HEK293 (cell line): Measurements from ENCODE around the gene NKAIN4.

Experiments
- CTCF ChIA-PET: fragments of 350-600 bp; formaldehyde crosslinking; extraction: SDS; loops from one replicate; lab custom pipeline; 2021; ENCODE audit warnings: antibody characterized with exemption; lab: Yijun Ruan, JAX
- POLR2A ChIA-PET: fragments of 300-600 bp; formaldehyde crosslinking; extraction: SDS; loops from one replicate; lab custom pipeline; 2020; ENCODE audit warnings: antibody characterized with exemption, inconsistent platforms; lab: Yijun Ruan, JAX
- H3K27ac ChIP-seq: fragments of 200-500 bp; sonication (Bioruptor generic); 2 replicates; pipeline ENCODE4 v1.5.1; 2014; ENCODE audit warnings: low read depth, low read length, control low read depth, inconsistent platforms; ENCODE audit errors: extremely low read depth
- H3K36me3 ChIP-seq, 2 experiments: fragments of 200-500 bp in 1 of 2; sonication (Bioruptor generic) in 1 of 2; 1 replicate in 1 of 2; 2 replicates in 1 of 2; pipeline ENCODE4 v1.5.1; 2014 to 2017; ENCODE audit warnings: inconsistent platforms in 2 of 2, low read length in 2 of 2; ENCODE audit not compliant: control insufficient read depth in 2 of 2, insufficient read depth in 1 of 2
- H3K4me1 ChIP-seq: fragments of 200-500 bp; sonication (Bioruptor generic); 2 replicates; pipeline ENCODE4 v1.5.1; 2014; ENCODE audit warnings: mild to moderate bottlenecking, low read length, inconsistent platforms; ENCODE audit not compliant: control insufficient read depth, insufficient read depth
- H3K4me3 ChIP-seq: 2 replicates; pipeline ENCODE4 v1.5.1; 2011; ENCODE audit warnings: low read depth, mild to moderate bottlenecking, control low read depth, low read length, moderate library complexity
- H3K9me3 ChIP-seq: fragments of 200-500 bp; sonication (Bioruptor generic); 2 replicates; pipeline ENCODE4 v1.5.1; 2014; ENCODE audit warnings: low read depth, low read length, inconsistent platforms; ENCODE audit not compliant: control insufficient read depth, insufficient read depth
- EGR2 ChIP-seq: fragments of 450-650 bp; formaldehyde crosslinking; IDR thresholded peaks from 2 replicates; pipeline ENCODE4 v1.5.1; 2016; ENCODE audit warnings: low read depth, missing biosample characterization, missing genetic modification characterization
- GLIS1 ChIP-seq: fragments of 450-650 bp; formaldehyde crosslinking; IDR thresholded peaks from 2 replicates; pipeline ENCODE4 v1.5.1; 2016; ENCODE audit warnings: missing biosample characterization, missing genetic modification characterization
- KLF16 ChIP-seq: fragments of 450-650 bp; formaldehyde crosslinking; IDR thresholded peaks from 2 replicates; pipeline ENCODE4 v1.5.1; 2017; ENCODE audit warnings: missing biosample characterization, missing genetic modification characterization
- SP2 ChIP-seq: fragments of 450-650 bp; formaldehyde crosslinking; IDR thresholded peaks from 2 replicates; pipeline ENCODE4 v1.5.1; 2016; ENCODE audit warnings: missing biosample characterization, missing genetic modification characterization
- SP3 ChIP-seq: fragments of 450-650 bp; formaldehyde crosslinking; IDR thresholded peaks from 2 replicates; pipeline ENCODE4 v1.5.1; 2016; ENCODE audit warnings: missing biosample characterization, missing genetic modification characterization
- TCF7L2 ChIP-seq: IDR thresholded peaks from 2 replicates; pipeline ENCODE4 v1.6.1; 2011; ENCODE audit warnings: low read depth, mild to moderate bottlenecking, inconsistent platforms, low read length, moderate library complexity, borderline replicate concordance
- YY2 ChIP-seq: fragments of 450-650 bp; formaldehyde crosslinking; IDR thresholded peaks from 2 replicates; pipeline ENCODE4 v1.5.1; 2016; ENCODE audit warnings: missing biosample characterization, missing genetic modification characterization
- ZEB2 ChIP-seq: fragments of 450-650 bp; formaldehyde crosslinking; IDR thresholded peaks from 2 replicates; pipeline ENCODE4 v1.5.1; 2016; ENCODE audit warnings: missing biosample characterization, missing genetic modification characterization
- ZFHX2 ChIP-seq: fragments of 450-650 bp; formaldehyde crosslinking; conservative IDR thresholded peaks from 2 replicates; pipeline ENCODE4 v1.5.1; 2016; ENCODE audit warnings: missing biosample characterization, missing genetic modification characterization
- ZFP69B ChIP-seq: fragments of 450-650 bp; formaldehyde crosslinking; IDR thresholded peaks from 2 replicates; pipeline ENCODE4 v1.5.1; 2016; ENCODE audit warnings: missing biosample characterization, missing genetic modification characterization
- ZNF155 ChIP-seq: fragments of 450-650 bp; formaldehyde crosslinking; IDR thresholded peaks from 2 replicates; pipeline ENCODE4 v1.5.1; 2016; ENCODE audit warnings: missing biosample characterization, missing genetic modification characterization
- ZNF157 ChIP-seq: fragments of 450-650 bp; formaldehyde crosslinking; IDR thresholded peaks from 2 replicates; pipeline ENCODE4 v1.5.1; 2016; ENCODE audit warnings: missing biosample characterization, missing genetic modification characterization
- ZNF24 ChIP-seq: fragments of 450-650 bp; formaldehyde crosslinking; IDR thresholded peaks from 2 replicates; pipeline ENCODE4 v1.5.1; 2016; ENCODE audit warnings: missing biosample characterization, missing genetic modification characterization
- ZNF335 ChIP-seq: fragments of 450-650 bp; formaldehyde crosslinking; conservative IDR thresholded peaks from 2 replicates; pipeline ENCODE4 v1.5.1; 2016; ENCODE audit warnings: missing biosample characterization, missing genetic modification characterization
- ZNF366 ChIP-seq: fragments of 450-650 bp; formaldehyde crosslinking; conservative IDR thresholded peaks from 2 replicates; pipeline ENCODE4 v1.5.1; 2016; ENCODE audit warnings: missing biosample characterization, missing genetic modification characterization
- ZNF426 ChIP-seq: fragments of 450-650 bp; formaldehyde crosslinking; IDR thresholded peaks from 2 replicates; pipeline ENCODE4 v1.5.1; 2017; ENCODE audit warnings: missing biosample characterization, missing genetic modification characterization, mild to moderate bottlenecking, inconsistent platforms, moderate library complexity
- ZNF514 ChIP-seq: fragments of 450-650 bp; formaldehyde crosslinking; IDR thresholded peaks from 2 replicates; pipeline ENCODE4 v1.5.1; 2016; ENCODE audit warnings: missing biosample characterization, missing genetic modification characterization
- ZSCAN16 ChIP-seq: fragments of 450-650 bp; formaldehyde crosslinking; IDR thresholded peaks from 2 replicates; pipeline ENCODE4 v1.5.1; 2016; ENCODE audit warnings: missing biosample characterization, missing genetic modification characterization
- ZXDB ChIP-seq: fragments of 450-650 bp; formaldehyde crosslinking; IDR thresholded peaks from 2 replicates; pipeline ENCODE4 v1.5.1; 2016; ENCODE audit warnings: missing biosample characterization, missing genetic modification characterization
- TF ChIP-seq, protein P1 (sequence below): fragments of 450-650 bp; formaldehyde crosslinking; IDR thresholded peaks from 2 replicates; pipeline ENCODE4 v1.5.1; 2016; ENCODE audit warnings: missing biosample characterization, missing genetic modification characterization
- TF ChIP-seq, protein P2 (sequence below): fragments of 450-650 bp; formaldehyde crosslinking; IDR thresholded peaks from 2 replicates; pipeline ENCODE4 v1.5.1; 2017; ENCODE audit warnings: missing biosample characterization, missing genetic modification characterization
- TF ChIP-seq, protein P3 (sequence below): fragments of 450-650 bp; formaldehyde crosslinking; IDR thresholded peaks from 2 replicates; pipeline ENCODE4 v1.5.1; 2016; ENCODE audit warnings: missing biosample characterization, missing genetic modification characterization

The NKAIN4 gene

DNA sequence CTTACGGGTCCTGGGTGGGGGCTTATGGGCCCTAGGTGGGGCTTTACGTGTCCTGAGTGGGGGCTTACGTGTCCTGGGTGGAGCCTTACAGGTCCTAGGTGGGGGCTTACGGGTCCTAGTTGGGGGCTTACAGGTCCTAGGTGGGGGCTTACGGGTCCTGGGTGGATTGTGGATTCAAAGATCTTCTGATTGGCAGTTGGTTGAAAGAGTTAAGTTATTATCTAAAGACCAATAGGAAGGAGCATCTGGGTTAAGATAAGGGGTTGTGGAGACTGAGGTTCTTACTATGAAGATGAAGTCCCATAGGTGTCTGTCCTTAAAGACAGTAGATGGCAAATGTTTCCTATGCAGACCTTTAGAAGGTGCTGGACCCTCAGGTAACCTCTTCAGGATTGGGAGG lies 27.0 kb downstream of the NKAIN4 start:
- CTCF ChIA-PET = interaction anchor here (0.6 to 5.4 kb wide), 2 partner anchors 64 to 120 kb away, joined by 3 to 85 read pairs; partner anchors contain the start of gene COL20A1

DNA sequence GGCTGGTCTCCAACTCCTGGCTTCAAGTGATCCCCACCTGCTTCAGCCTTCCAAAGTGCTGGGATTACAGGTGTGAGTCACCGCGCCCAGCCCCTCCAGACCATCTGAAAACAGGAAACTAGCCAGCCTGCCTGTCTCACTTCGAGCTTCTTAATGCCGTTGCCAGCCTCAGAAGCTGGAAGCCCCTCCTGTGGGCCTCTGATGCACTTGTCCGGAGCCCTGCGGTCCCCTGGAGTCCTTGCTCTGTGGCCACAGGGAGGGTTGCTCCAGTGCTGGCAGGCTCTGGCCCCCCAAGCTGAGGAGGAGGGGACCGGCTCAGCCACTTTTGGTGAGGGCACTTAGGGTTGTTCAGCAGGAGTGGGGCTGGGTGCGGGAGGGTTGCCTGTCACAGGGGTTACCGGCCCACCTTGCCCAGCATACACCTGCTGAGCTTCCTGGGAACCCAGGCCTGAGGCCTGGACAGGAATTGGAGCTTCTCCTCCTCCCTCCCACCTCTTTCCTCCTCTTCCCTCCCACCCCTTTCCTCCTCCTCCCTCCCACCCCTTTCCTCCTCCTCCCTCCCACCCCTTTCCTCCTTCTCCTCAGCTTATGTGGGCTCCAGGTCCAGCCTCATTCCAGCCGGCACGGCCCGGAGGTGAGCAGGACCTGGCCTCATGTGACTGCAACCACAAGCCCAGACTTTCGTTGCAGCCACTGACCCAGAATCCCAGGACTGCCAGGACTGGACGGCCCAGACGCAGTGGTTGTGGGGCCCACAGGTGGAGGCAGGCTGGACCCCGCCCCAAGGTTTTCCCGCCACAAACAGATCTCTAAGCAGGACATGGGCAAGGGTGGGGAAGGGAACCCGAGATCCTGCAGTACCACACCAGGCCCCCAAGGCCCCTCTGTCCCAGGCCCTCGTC lies 28.0 kb downstream of the NKAIN4 start:
- H3K4me1 ChIP-seq = peaks cover 4% of the 10 kb centered on the region
- no peaks in the 10 kb centered on the region for H3K36me3 ChIP-seq
- CTCF ChIA-PET = interaction anchor here (0.6 to 5.4 kb wide), 8 partner anchors 8 to 299 kb away, joined by 3 to 85 read pairs (median 37); partner anchors contain the start of genes ARFGAP1, COL20A1 and YTHDF1
- no peaks in the 10 kb centered on the region for H3K9me3 ChIP-seq
- H3K4me3 ChIP-seq = no peak overlapping the region
- no peak overlapping the region for H3K27ac ChIP-seq
- TF ChIP-seq ZNF157 (tag by site-specific recombination) = no peak
- 0 out of 2 replicates have a peak, but pooled peaks have one; percentile 26 for TF ChIP-seq GLIS1 (tag by site-specific recombination)
- peak; percentile 95 for TF ChIP-seq ZFHX2 (tag by site-specific recombination)
- TF ChIP-seq ZNF366 = no peak
- TF ChIP-seq SP3 = peak; percentile 77
- TF ChIP-seq SP2 (tag by site-specific recombination) = peak; percentile 32
- TF ChIP-seq, protein P1, sequence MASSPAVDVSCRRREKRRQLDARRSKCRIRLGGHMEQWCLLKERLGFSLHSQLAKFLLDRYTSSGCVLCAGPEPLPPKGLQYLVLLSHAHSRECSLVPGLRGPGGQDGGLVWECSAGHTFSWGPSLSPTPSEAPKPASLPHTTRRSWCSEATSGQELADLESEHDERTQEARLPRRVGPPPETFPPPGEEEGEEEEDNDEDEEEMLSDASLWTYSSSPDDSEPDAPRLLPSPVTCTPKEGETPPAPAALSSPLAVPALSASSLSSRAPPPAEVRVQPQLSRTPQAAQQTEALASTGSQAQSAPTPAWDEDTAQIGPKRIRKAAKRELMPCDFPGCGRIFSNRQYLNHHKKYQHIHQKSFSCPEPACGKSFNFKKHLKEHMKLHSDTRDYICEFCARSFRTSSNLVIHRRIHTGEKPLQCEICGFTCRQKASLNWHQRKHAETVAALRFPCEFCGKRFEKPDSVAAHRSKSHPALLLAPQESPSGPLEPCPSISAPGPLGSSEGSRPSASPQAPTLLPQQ (tag by site-specific recombination) = peak; percentile 42; the same call in 1 of the 2 replicates
- peak; percentile 93 for TF ChIP-seq EGR2 (tag by site-specific recombination)
- TF ChIP-seq ZNF24 (tag by site-specific recombination) = no peak
- no peak for TF ChIP-seq TCF7L2
- peak; percentile 50; the same call in 1 of the 2 replicates for TF ChIP-seq ZFP69B (tag by site-specific recombination)
- POLR2A ChIA-PET = interaction anchor here (1.5 to 3.6 kb wide), 3 partner anchors 11 to 47 kb away, joined by 3 to 26 read pairs (median 22); partner anchors contain the start of genes ARFGAP1 and YTHDF1

More for the DNA sequence above, 27.0 kb downstream of the NKAIN4 start:
- POLR2A ChIA-PET = no interaction called here
- H3K36me3 ChIP-seq = no peaks in the 10 kb centered on the region
- TF ChIP-seq ZNF155 (tag by site-specific recombination) (no peak), KLF16 (tag by site-specific recombination) (no peak), ZNF335 (peak; percentile 96), ZSCAN16 (tag by site-specific recombination) (no peak), YY2 (no peak)
- TF ChIP-seq, all 188 proteins: peak for 1
- no peaks in the 10 kb centered on the region for H3K9me3 ChIP-seq
- H3K4me1 ChIP-seq = peaks cover 4% of the 10 kb centered on the region
- H3K27ac ChIP-seq = no peak overlapping the region
- no peak overlapping the region for H3K4me3 ChIP-seq

DNA sequence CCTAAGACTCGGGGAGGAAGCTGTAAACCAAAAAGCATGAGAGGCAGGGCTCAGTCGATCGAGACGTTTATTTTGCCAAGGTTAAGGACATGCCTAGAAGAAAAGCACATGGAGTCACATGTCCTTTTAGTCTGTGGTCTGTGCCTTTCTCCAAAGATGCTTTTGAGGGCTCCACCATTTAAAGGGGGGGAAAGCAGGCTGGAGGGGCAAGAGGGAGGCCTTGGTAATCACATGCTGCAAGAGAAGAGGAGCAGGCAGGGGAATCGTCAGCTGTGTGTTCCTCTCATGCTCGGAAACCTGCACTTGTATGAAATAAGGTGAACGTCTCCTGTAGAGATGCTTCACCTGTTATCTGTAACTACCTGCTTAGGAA lies 29.2 kb downstream of the NKAIN4 start:
- no peak overlapping the region for H3K27ac ChIP-seq
- no peaks in the 10 kb centered on the region for H3K36me3 ChIP-seq
- no peaks in the 10 kb centered on the region for H3K9me3 ChIP-seq
- no peak overlapping the region for H3K4me3 ChIP-seq
- POLR2A ChIA-PET = interaction anchor here (0.5 to 3.6 kb wide), 4 partner anchors 9 to 403 kb away, joined by 3 to 26 read pairs (median 13); partner anchors contain the start of genes ARFGAP1 and YTHDF1
- CTCF ChIA-PET = interaction anchor here (0.6 to 5.4 kb wide), 13 partner anchors 10 to 157 kb away, joined by 3 to 85 read pairs (median 37); partner anchors contain the start of genes ARFGAP1, BIRC7, COL20A1 and YTHDF1
- peaks cover 4% of the 10 kb centered on the region for H3K4me1 ChIP-seq
- no peak for TF ChIP-seq ZNF426 (tag by site-specific recombination)
- TF ChIP-seq, protein P2, sequence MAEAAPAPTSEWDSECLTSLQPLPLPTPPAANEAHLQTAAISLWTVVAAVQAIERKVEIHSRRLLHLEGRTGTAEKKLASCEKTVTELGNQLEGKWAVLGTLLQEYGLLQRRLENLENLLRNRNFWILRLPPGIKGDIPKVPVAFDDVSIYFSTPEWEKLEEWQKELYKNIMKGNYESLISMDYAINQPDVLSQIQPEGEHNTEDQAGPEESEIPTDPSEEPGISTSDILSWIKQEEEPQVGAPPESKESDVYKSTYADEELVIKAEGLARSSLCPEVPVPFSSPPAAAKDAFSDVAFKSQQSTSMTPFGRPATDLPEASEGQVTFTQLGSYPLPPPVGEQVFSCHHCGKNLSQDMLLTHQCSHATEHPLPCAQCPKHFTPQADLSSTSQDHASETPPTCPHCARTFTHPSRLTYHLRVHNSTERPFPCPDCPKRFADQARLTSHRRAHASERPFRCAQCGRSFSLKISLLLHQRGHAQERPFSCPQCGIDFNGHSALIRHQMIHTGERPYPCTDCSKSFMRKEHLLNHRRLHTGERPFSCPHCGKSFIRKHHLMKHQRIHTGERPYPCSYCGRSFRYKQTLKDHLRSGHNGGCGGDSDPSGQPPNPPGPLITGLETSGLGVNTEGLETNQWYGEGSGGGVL = peak; percentile 64
- TF ChIP-seq, protein P3, sequence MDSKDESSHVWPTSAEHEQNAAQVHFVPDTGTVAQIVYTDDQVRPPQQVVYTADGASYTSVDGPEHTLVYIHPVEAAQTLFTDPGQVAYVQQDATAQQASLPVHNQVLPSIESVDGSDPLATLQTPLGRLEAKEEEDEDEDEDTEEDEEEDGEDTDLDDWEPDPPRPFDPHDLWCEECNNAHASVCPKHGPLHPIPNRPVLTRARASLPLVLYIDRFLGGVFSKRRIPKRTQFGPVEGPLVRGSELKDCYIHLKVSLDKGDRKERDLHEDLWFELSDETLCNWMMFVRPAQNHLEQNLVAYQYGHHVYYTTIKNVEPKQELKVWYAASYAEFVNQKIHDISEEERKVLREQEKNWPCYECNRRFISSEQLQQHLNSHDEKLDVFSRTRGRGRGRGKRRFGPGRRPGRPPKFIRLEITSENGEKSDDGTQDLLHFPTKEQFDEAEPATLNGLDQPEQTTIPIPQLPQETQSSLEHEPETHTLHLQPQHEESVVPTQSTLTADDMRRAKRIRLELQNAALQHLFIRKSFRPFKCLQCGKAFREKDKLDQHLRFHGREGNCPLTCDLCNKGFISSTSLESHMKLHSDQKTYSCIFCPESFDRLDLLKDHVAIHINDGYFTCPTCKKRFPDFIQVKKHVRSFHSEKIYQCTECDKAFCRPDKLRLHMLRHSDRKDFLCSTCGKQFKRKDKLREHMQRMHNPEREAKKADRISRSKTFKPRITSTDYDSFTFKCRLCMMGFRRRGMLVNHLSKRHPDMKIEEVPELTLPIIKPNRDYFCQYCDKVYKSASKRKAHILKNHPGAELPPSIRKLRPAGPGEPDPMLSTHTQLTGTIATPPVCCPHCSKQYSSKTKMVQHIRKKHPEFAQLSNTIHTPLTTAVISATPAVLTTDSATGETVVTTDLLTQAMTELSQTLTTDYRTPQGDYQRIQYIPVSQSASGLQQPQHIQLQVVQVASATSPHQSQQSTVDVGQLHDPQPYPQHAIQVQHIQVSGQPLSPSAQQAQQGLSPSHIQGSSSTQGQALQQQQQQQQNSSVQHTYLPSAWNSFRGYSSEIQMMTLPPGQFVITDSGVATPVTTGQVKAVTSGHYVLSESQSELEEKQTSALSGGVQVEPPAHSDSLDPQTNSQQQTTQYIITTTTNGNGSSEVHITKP (tag by site-specific recombination) = peak; percentile 78
- TF ChIP-seq ZXDB (tag by site-specific recombination) = 0 out of 2 replicates have a peak, but pooled peaks have one; percentile 3
- no peak for TF ChIP-seq ZEB2 (tag by site-specific recombination)
- no peak for TF ChIP-seq ZNF514 (tag by site-specific recombination)
- peak; percentile 11 for TF ChIP-seq ZNF335
- TF ChIP-seq YY2 = no peak
